A549 (cell line): ENCODE results near the gene SPACA6.
A peak's percentile ranks its signal among the peaks of the same experiment; 100 is the strongest.

Source experiments
- CBX8 ChIP-seq: fragments of 200-600 bp; sonication (generic); IDR thresholded peaks from 2 replicates; pipeline ENCODE4 v1.6.1; 2016
- CTCF ChIP-seq: fragments of >200 bp; sonication (Bioruptor Twin); formaldehyde crosslinking; IDR thresholded peaks from 3 replicates; pipeline ENCODE4 v1.5.1; 2016
- HOXB13 ChIP-seq: fragments of 250-450 bp; sonication (Bioruptor Pico); IDR thresholded peaks from 2 replicates; pipeline ENCODE4 v1.5.0; 2020; ENCODE audit warnings: low read depth, mild to moderate bottlenecking, moderate library complexity
- KDM5A ChIP-seq: fragments of 200-600 bp; sonication (generic); IDR thresholded peaks from 2 replicates; pipeline ENCODE4 v1.6.1; 2016; ENCODE audit warnings: antibody characterized with exemption, mild to moderate bottlenecking
- MAFK ChIP-seq: fragments of 450-650 bp; IDR thresholded peaks from 2 replicates; pipeline ENCODE4 v1.6.1; 2014; ENCODE audit not compliant: partially characterized antibody
- POLR2A ChIP-seq: IDR thresholded peaks from 2 replicates; pipeline ENCODE4 v1.6.1; 2012; ENCODE audit warnings: mild to moderate bottlenecking, low read length
- RAD21 ChIP-seq, 2 experiments: fragments of >200 bp in 1 of 2; sonication (Bioruptor Twin) in 1 of 2; formaldehyde crosslinking in 1 of 2; IDR thresholded peaks in 1 of 2; conservative IDR thresholded peaks in 1 of 2; 2 replicates in 1 of 2; 3 replicates in 1 of 2; pipeline ENCODE4 v1.6.1; 2012 to 2018; ENCODE audit warnings: inconsistent platforms in 1 of 2
- RFX5 ChIP-seq: fragments of 450-650 bp; IDR thresholded peaks from 2 replicates; pipeline ENCODE4 v1.7.1; 2014; ENCODE audit warnings: antibody characterized with exemption, mild to moderate bottlenecking, moderate library complexity
- TF ChIP-seq, protein P1 (sequence below): fragments of 450-650 bp; IDR thresholded peaks from 2 replicates; pipeline ENCODE4 v1.6.1; 2014; ENCODE audit warnings: antibody characterized with exemption
- TF ChIP-seq, protein P2 (sequence below): IDR thresholded peaks from 2 replicates; pipeline ENCODE4 v1.6.1; 2012

DNA sequence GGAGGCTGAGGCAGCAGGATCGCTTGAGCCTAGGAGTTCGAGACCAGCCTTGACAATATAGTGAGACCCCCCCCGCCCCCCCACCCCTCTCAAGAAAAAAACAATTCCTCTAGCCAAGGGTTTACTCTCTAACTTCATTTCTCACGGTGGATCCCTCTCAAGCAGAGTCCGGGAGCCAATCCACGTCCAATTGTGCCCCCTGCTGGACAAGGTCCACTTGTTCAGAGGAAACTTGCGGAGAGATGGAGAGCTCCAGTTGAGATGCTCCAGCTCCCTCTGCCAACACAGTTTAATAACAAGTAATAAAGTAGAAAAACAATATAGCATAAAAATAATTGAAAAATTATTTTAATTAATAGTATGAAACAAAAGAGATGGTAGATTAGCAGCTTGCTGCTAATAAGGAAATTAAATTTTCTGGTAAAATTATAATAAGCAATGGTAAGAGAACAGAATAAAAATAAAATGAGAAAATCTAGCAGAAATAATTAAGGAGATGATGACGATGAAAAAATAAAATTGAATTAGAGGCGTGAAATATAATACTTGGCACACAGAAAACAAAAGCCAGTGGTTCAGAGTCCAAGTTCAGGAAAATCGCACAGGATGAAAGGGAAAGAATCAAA lies 32.0 kb upstream of the SPACA6 start:
- TF ChIP-seq CTCF (peak; percentile 55), RAD21 (conservative IDR thresholded peaks at IDR 0.05 in 1 of 2, IDR thresholded peaks at IDR 0.05 in 1 of 2) (peak; percentile 57 to 75), CBX8 (no peak), POLR2A (no peak), RFX5 (no peak), KDM5A (no peak), HOXB13 (CRISPR knock-in tag) (no peak), MAFK (no peak)
- TF ChIP-seq, protein P1, sequence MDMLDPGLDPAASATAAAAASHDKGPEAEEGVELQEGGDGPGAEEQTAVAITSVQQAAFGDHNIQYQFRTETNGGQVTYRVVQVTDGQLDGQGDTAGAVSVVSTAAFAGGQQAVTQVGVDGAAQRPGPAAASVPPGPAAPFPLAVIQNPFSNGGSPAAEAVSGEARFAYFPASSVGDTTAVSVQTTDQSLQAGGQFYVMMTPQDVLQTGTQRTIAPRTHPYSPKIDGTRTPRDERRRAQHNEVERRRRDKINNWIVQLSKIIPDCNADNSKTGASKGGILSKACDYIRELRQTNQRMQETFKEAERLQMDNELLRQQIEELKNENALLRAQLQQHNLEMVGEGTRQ, result no peak
- TF ChIP-seq, protein P2, sequence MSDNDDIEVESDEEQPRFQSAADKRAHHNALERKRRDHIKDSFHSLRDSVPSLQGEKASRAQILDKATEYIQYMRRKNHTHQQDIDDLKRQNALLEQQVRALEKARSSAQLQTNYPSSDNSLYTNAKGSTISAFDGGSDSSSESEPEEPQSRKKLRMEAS, result no peak
